Ishikawa (cell line): ENCODE data around the gene CFAP43.

ENCODE experiments used
- CREB1 ChIP-seq: IDR thresholded peaks from 2 replicates; pipeline ENCODE4 v1.6.1; 2012; ENCODE audit warnings: low read depth
- EGR1 ChIP-seq: IDR thresholded peaks from 2 replicates; pipeline ENCODE4 v1.6.1; 2012
- EP300 ChIP-seq: IDR thresholded peaks from 2 replicates; pipeline ENCODE4 v1.6.1; 2012; ENCODE audit warnings: borderline replicate concordance
- FOXM1 ChIP-seq: IDR thresholded peaks from 2 replicates; pipeline ENCODE4 v1.6.1; 2012; ENCODE audit warnings: low read depth, borderline replicate concordance
- NFIC ChIP-seq: IDR thresholded peaks from 2 replicates; pipeline ENCODE4 v1.6.1; 2012
- TAF1 ChIP-seq: IDR thresholded peaks from 2 replicates; pipeline ENCODE4 v1.6.1; 2012; ENCODE audit warnings: low read depth, mild to moderate bottlenecking
- TCF12 ChIP-seq: IDR thresholded peaks from 2 replicates; pipeline ENCODE4 v1.6.1; 2012; ENCODE audit warnings: low read depth
- TF ChIP-seq, protein P1 (sequence below): IDR thresholded peaks from 2 replicates; pipeline ENCODE4 v1.6.1; 2012

GRCh38 chr10:104197364-104197763 is 34.8 kb downstream of the CFAP43 start:
- TF ChIP-seq FOXM1 (no peak), EP300 (no peak), TCF12 (no peak), NFIC (no peak), TAF1 (no peak), EGR1 (no peak), CREB1 (no peak)
- TF ChIP-seq, protein P1, sequence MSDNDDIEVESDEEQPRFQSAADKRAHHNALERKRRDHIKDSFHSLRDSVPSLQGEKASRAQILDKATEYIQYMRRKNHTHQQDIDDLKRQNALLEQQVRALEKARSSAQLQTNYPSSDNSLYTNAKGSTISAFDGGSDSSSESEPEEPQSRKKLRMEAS, result no peak
